Kidney tubule cell (primary cell): ENCODE results near the gene EIF3A.

Experiments used
- DNase-seq: peaks from one replicate; pipeline ENCODE4 v3.0.0-alpha.2; 2018; ENCODE audit warnings: low spot score

EIF3A gene

GRCh38 chr10:119101366-119102098 lies 20.9 kb upstream of the EIF3A start:
- no peak for DNase-seq

GRCh38 chr10:119100434-119101238 lies 20.0 kb upstream of the EIF3A start:
- DNase-seq = peak; percentile 58

GRCh38 chr10:119098576-119098975 lies 18.0 kb upstream of the EIF3A start:
- DNase-seq = no peak

- peak; percentile 32 for DNase-seq
Observed at GRCh38 chr10:119096641-119097415, 16.2 kb upstream of the EIF3A start.

- DNase-seq = no peak
Observed at GRCh38 chr10:119095640-119096039, 15.0 kb upstream of the EIF3A start.

GRCh38 chr10:119090968-119091367 lies 10.4 kb upstream of the EIF3A start:
- peak; percentile 46 for DNase-seq

- no peak for DNase-seq
Observed at GRCh38 chr10:119090026-119090795, 9.6 kb upstream of the EIF3A start.

GRCh38 chr10:119087271-119087882 lies 6.8 kb upstream of the EIF3A start:
- no peak for DNase-seq

- no peak for DNase-seq
Observed at GRCh38 chr10:119084896-119085295, 4.3 kb upstream of the EIF3A start.

- DNase-seq = peak; percentile 81
Observed at GRCh38 chr10:119079599-119080520, 757 bp downstream of the EIF3A start.

GRCh38 chr10:119078422-119079179 lies 2.0 kb downstream of the EIF3A start:
- no peak for DNase-seq

GRCh38 chr10:119073584-119073983 lies 7.0 kb downstream of the EIF3A start:
- no peak for DNase-seq

GRCh38 chr10:119070395-119071165 lies 10.0 kb downstream of the EIF3A start:
- DNase-seq = no peak

GRCh38 chr10:119061926-119062325 lies 18.7 kb downstream of the EIF3A start:
- no peak for DNase-seq

GRCh38 chr10:119061352-119061751 lies 19.3 kb downstream of the EIF3A start:
- no peak for DNase-seq

- no peak for DNase-seq
Observed at GRCh38 chr10:119060107-119060506, 20.5 kb downstream of the EIF3A start.

- no peak for DNase-seq
Observed at GRCh38 chr10:119059557-119059956, 21.1 kb downstream of the EIF3A start.

- no peak for DNase-seq
Observed at GRCh38 chr10:119058010-119058409, 22.6 kb downstream of the EIF3A start.

GRCh38 chr10:119055472-119055871 lies 25.1 kb downstream of the EIF3A start:
- no peak for DNase-seq
